K562 (cell line): ENCODE results near the gene GARNL3. TPM values are rescaled to one million over a fixed set of nuclear protein-coding genes. Genes with fewer than 3 reads are reported as not detected.
A peak's percentile ranks its signal among the peaks of the same experiment; 100 is the strongest.

ENCODE experiments used
- CC2D1A ChIP-seq: fragments of 450-650 bp; IDR thresholded peaks from 2 replicates; pipeline ENCODE4 v1.6.1; 2017; ENCODE audit warnings: mild to moderate bottlenecking
- CCNT2 ChIP-seq: IDR thresholded peaks from 2 replicates; pipeline ENCODE4 v1.6.1; 2011; ENCODE audit warnings: borderline replicate concordance, low read depth, mild to moderate bottlenecking, moderate library complexity, mixed read lengths, low read length; ENCODE audit not compliant: insufficient read length; ENCODE audit errors: extremely low read depth
- DDX20 ChIP-seq: fragments of 450-650 bp; IDR thresholded peaks from 2 replicates; pipeline ENCODE4 v1.6.1; 2016; ENCODE audit warnings: missing genetic modification characterization, low read depth, mild to moderate bottlenecking, missing compliant biosample characterization, moderate library complexity
- GABPA ChIP-seq: fragments of 200-800 bp; sonication (Bioruptor generic); conservative IDR thresholded peaks from 2 replicates; pipeline ENCODE4 v1.6.1; 2016; ENCODE audit warnings: low read depth, missing genetic modification characterization, missing compliant biosample characterization
- NRF1 ChIP-seq, 2 experiments: fragments of 450-650 bp; IDR thresholded peaks in 1 of 2; conservative IDR thresholded peaks in 1 of 2; 2 replicates each; pipeline ENCODE4 v1.6.1; 2014; ENCODE audit warnings: mild to moderate bottlenecking in 2 of 2
- PHF8 ChIP-seq: fragments of 200-600 bp; sonication (generic); IDR thresholded peaks from 2 replicates; pipeline ENCODE4 v1.6.1; 2012; ENCODE audit warnings: mixed run types, mild to moderate bottlenecking, inconsistent platforms, low read length, moderate library complexity, borderline replicate concordance
- SP1 ChIP-seq: sonication (generic); formaldehyde crosslinking; IDR thresholded peaks from 2 replicates; pipeline ENCODE4 v1.8.1; 2022; ENCODE audit warnings: mild to moderate bottlenecking, missing genetic modification reagents
- SRF ChIP-seq, 2 experiments: fragments of 250-450, 450-650 bp in 1 of 2; sonication (Bioruptor Pico) in 1 of 2; sonication (generic) in 1 of 2; formaldehyde crosslinking; IDR thresholded peaks; 2 replicates each; pipeline versions ENCODE4 v1.5.0 to v1.5.1; 2020 to 2022; ENCODE audit warnings: mild to moderate bottlenecking in 1 of 2, missing genetic modification reagents in 1 of 2
- ZBTB7A ChIP-seq: IDR thresholded peaks from 2 replicates; pipeline ENCODE4 v1.6.1; 2011; ENCODE audit warnings: low read depth, mild to moderate bottlenecking, low read length, moderate library complexity, borderline replicate concordance; ENCODE audit not compliant: control insufficient read depth
- polyA plus RNA-seq, 8 experiments: library from polyadenylated mRNA; depleted of rRNA in 4 of 8; stranded (reverse) in 5 of 8; unstranded in 3 of 8; fragments of >200 nt; fragmentation: Nextera tagmentation in 2 of 8; fragmentation: Illumina TruSeq in 1 of 8; extraction: Ambion mirVana in 2 of 8; extraction: Trizol in 1 of 8; gene quantifications; 2 replicates each; pipeline versions ENCODE4 v1.2.1 to v1.2.3, GENCODE V29; 2011 to 2014; ENCODE audit warnings: inconsistent platforms in 1 of 8, missing spikeins in 1 of 8
- total RNA-seq, 7 experiments: library from RNA; depleted of rRNA in 6 of 7; stranded (reverse); fragments of >200 nt in 6 of 7; fragmentation: Illumina TruSeq in 2 of 7; extraction: Trizol in 2 of 7; gene quantifications; 2 replicates each; pipeline versions ENCODE4 v1.2.1 to v1.2.3, GENCODE V29; 2011 to 2021; ENCODE audit warnings: low replicate concordance in 1 of 7
- TF ChIP-seq, protein P1 (sequence below): IDR thresholded peaks from 3 replicates; pipeline ENCODE4 v1.6.1; 2011; ENCODE audit warnings: borderline replicate concordance, mild to moderate bottlenecking, moderate library complexity; ENCODE audit not compliant: insufficient read length; ENCODE audit errors: extremely low read depth
- TF ChIP-seq, protein P2 (sequence below): sonication (generic); formaldehyde crosslinking; IDR thresholded peaks from 2 replicates; pipeline ENCODE4 v1.8.0; 2023; ENCODE audit warnings: missing genetic modification reagents, mild to moderate bottlenecking, borderline replicate concordance
- TF ChIP-seq, protein P3 (sequence below), 3 experiments: fragments of 200-800 bp in 1 of 3; sonication (Bioruptor generic) in 1 of 3; sonication (generic) in 1 of 3; formaldehyde crosslinking in 1 of 3; IDR thresholded peaks; 2 replicates each; pipeline versions ENCODE4 v1.6.1 to v1.8.0; 2016 to 2022; ENCODE audit warnings: mild to moderate bottlenecking in 2 of 3, missing compliant biosample characterization in 2 of 3, missing genetic modification characterization in 2 of 3, missing genetic modification reagents in 1 of 3
- TF ChIP-seq, protein P4 (sequence below): fragments of 450-650 bp; IDR thresholded peaks from 2 replicates; pipeline ENCODE4 v1.6.1; 2014; ENCODE audit warnings: low read depth, mild to moderate bottlenecking, moderate library complexity, borderline replicate concordance

GARNL3 gene
- total and polyA plus RNA-seq, 9 of the 15 experiments (the other 6 are each of a cell fraction or from before 2014, with no cell fraction given) = 0.35 to 2.7 (median 1.6) TPM

DNA sequence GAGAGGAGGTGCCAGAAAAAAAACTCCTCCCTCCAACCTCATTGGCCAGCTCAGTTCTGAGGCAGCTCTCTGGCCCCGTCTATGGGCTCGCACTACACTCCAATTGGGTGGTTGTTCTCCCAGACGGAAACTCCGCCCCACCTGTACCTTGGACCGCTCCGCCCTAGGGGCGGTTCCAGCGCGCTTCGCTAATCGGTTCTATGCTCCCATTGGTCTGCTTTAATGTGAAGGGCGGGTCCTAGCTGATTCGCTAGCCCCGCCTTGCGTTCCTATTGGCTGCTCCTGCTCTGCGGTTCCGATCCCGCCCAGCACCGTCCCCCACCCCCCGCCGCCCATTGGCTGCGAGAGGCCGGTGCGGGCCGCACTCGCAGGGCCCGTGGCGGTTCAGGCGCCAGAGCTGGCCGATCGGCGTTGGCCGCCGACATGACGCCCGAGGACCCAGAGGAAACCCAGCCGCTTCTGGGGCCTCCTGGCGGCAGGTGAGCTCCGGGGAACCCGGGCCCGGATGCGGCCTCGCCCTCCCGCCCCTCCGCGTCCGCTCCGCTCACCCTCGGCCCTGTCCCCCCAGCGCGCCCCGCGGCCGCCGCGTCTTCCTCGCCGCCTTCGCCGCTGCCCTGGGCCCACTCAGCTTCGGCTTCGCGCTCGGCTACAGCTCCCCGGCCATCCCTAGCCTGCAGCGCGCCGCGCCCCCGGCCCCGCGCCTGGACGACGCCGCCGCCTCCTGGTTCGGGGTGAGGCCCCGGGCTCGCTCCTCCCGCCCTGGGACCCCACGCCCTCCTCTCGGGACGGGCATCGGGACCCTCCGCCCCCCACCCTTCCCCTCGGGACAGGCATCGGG is 132.5 kb downstream of the GARNL3 start, which contains the start of gene SLC2A8 (continued):
- TF ChIP-seq, protein P1, sequence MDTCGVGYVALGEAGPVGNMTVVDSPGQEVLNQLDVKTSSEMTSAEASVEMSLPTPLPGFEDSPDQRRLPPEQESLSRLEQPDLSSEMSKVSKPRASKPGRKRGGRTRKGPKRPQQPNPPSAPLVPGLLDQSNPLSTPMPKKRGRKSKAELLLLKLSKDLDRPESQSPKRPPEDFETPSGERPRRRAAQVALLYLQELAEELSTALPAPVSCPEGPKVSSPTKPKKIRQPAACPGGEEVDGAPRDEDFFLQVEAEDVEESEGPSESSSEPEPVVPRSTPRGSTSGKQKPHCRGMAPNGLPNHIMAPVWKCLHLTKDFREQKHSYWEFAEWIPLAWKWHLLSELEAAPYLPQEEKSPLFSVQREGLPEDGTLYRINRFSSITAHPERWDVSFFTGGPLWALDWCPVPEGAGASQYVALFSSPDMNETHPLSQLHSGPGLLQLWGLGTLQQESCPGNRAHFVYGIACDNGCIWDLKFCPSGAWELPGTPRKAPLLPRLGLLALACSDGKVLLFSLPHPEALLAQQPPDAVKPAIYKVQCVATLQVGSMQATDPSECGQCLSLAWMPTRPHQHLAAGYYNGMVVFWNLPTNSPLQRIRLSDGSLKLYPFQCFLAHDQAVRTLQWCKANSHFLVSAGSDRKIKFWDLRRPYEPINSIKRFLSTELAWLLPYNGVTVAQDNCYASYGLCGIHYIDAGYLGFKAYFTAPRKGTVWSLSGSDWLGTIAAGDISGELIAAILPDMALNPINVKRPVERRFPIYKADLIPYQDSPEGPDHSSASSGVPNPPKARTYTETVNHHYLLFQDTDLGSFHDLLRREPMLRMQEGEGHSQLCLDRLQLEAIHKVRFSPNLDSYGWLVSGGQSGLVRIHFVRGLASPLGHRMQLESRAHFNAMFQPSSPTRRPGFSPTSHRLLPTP = no peak
- TF ChIP-seq, protein P2, sequence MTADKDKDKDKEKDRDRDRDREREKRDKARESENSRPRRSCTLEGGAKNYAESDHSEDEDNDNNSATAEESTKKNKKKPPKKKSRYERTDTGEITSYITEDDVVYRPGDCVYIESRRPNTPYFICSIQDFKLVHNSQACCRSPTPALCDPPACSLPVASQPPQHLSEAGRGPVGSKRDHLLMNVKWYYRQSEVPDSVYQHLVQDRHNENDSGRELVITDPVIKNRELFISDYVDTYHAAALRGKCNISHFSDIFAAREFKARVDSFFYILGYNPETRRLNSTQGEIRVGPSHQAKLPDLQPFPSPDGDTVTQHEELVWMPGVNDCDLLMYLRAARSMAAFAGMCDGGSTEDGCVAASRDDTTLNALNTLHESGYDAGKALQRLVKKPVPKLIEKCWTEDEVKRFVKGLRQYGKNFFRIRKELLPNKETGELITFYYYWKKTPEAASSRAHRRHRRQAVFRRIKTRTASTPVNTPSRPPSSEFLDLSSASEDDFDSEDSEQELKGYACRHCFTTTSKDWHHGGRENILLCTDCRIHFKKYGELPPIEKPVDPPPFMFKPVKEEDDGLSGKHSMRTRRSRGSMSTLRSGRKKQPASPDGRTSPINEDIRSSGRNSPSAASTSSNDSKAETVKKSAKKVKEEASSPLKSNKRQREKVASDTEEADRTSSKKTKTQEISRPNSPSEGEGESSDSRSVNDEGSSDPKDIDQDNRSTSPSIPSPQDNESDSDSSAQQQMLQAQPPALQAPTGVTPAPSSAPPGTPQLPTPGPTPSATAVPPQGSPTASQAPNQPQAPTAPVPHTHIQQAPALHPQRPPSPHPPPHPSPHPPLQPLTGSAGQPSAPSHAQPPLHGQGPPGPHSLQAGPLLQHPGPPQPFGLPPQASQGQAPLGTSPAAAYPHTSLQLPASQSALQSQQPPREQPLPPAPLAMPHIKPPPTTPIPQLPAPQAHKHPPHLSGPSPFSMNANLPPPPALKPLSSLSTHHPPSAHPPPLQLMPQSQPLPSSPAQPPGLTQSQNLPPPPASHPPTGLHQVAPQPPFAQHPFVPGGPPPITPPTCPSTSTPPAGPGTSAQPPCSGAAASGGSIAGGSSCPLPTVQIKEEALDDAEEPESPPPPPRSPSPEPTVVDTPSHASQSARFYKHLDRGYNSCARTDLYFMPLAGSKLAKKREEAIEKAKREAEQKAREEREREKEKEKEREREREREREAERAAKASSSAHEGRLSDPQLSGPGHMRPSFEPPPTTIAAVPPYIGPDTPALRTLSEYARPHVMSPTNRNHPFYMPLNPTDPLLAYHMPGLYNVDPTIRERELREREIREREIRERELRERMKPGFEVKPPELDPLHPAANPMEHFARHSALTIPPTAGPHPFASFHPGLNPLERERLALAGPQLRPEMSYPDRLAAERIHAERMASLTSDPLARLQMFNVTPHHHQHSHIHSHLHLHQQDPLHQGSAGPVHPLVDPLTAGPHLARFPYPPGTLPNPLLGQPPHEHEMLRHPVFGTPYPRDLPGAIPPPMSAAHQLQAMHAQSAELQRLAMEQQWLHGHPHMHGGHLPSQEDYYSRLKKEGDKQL (CRISPR knock-in tag) = no peak
- TF ChIP-seq ZBTB7A = no peak
- TF ChIP-seq PHF8 = peak; percentile 68; the same call in 1 of the 2 replicates
- peak; percentile 33; the same call in 1 of the 2 replicates for TF ChIP-seq GABPA (tag)
- TF ChIP-seq, protein P3, sequence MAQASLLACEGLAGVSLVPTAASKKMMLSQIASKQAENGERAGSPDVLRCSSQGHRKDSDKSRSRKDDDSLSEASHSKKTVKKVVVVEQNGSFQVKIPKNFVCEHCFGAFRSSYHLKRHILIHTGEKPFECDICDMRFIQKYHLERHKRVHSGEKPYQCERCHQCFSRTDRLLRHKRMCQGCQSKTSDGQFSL (CRISPR knock-in tag; IDR thresholded peaks at IDR 0.05) = peak; percentile 68; the same call in 1 of the 2 replicates
- TF ChIP-seq, protein P3 (tag; IDR thresholded peaks at IDR 0.05) = no peak
- peak; percentile 91 for TF ChIP-seq SP1 (CRISPR knock-in tag)
- no peak for TF ChIP-seq DDX20
- TF ChIP-seq CCNT2 = no peak
- peak in 1 of 2 experiments; percentile 81; a peak in 2 of 4 replicates for TF ChIP-seq SRF (CRISPR knock-in tag; IDR thresholded peaks at IDR 0.05)
- peak; percentile 82; the same call in 1 of the 2 replicates for TF ChIP-seq CC2D1A
- TF ChIP-seq NRF1 (conservative IDR thresholded peaks at IDR 0.05 in 1 of 2, IDR thresholded peaks at IDR 0.05 in 1 of 2) = peak; percentile 72 to 79
- TF ChIP-seq, protein P4, sequence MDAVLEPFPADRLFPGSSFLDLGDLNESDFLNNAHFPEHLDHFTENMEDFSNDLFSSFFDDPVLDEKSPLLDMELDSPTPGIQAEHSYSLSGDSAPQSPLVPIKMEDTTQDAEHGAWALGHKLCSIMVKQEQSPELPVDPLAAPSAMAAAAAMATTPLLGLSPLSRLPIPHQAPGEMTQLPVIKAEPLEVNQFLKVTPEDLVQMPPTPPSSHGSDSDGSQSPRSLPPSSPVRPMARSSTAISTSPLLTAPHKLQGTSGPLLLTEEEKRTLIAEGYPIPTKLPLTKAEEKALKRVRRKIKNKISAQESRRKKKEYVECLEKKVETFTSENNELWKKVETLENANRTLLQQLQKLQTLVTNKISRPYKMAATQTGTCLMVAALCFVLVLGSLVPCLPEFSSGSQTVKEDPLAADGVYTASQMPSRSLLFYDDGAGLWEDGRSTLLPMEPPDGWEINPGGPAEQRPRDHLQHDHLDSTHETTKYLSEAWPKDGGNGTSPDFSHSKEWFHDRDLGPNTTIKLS = 0 out of 2 replicates have a peak, but pooled peaks have one; percentile 5
